GM12878 (cell line): Measurements from ENCODE around the gene YDJC. TPM values are rescaled to one million over a fixed set of nuclear protein-coding genes. Genes with fewer than 3 reads are reported as not detected.

Experiments used
- CBX3 ChIP-seq: fragments of 200-600 bp; sonication (generic); IDR thresholded peaks from 2 replicates; pipeline ENCODE4 v1.6.1; 2016; ENCODE audit warnings: low read depth, borderline replicate concordance
- CREM ChIP-seq: IDR thresholded peaks from 2 replicates; pipeline ENCODE4 v1.6.1; 2014; ENCODE audit warnings: antibody characterized with exemption, low read depth
- EZH2 ChIP-seq: IDR thresholded peaks from 2 replicates; pipeline ENCODE4 v1.6.1; 2012; ENCODE audit warnings: low read depth, mild to moderate bottlenecking, control low read depth, inconsistent platforms, low read length, borderline replicate concordance; ENCODE audit not compliant: control insufficient read depth
- KLF5 ChIP-seq: fragments of 450-650 bp; IDR thresholded peaks from 2 replicates; pipeline ENCODE4 v1.6.1; 2014; ENCODE audit warnings: mild to moderate bottlenecking; ENCODE audit not compliant: partially characterized antibody
- LARP7 ChIP-seq: fragments of 450-650 bp; IDR thresholded peaks from 2 replicates; pipeline ENCODE4 v1.6.1; 2017; ENCODE audit warnings: mild to moderate bottlenecking
- NFYB ChIP-seq: IDR thresholded peaks from 2 replicates; pipeline ENCODE4 v1.6.1; 2011; ENCODE audit warnings: low read depth, mild to moderate bottlenecking, low read length, improper control_type of control experiment, moderate library complexity; ENCODE audit not compliant: insufficient read depth
- NR2F1 ChIP-seq: fragments of 450-650 bp; conservative IDR thresholded peaks from 2 replicates; pipeline ENCODE4 v1.6.1; 2017; ENCODE audit warnings: mild to moderate bottlenecking
- PAX8 ChIP-seq: fragments of 450-650 bp; IDR thresholded peaks from 2 replicates; pipeline ENCODE4 v1.6.1; 2017; ENCODE audit warnings: mild to moderate bottlenecking, moderate library complexity
- POLR2A ChIP-seq: IDR thresholded peaks from 2 replicates; pipeline ENCODE4 v1.6.1; 2011; ENCODE audit warnings: low read depth, mild to moderate bottlenecking, low read length
- RAD51 ChIP-seq: fragments of 450-650 bp; IDR thresholded peaks from 2 replicates; pipeline ENCODE4 v1.6.1; 2016; ENCODE audit warnings: moderate library complexity, mild to moderate bottlenecking, inconsistent platforms
- RFX5 ChIP-seq: IDR thresholded peaks from 2 replicates; pipeline ENCODE4 v1.6.1; 2011; ENCODE audit warnings: low read depth, low read length, improper control_type of control experiment
- SREBF2 ChIP-seq: IDR thresholded peaks from 2 replicates; pipeline ENCODE4 v1.6.1; 2012; ENCODE audit warnings: mild to moderate bottlenecking, low read length
- SRF ChIP-seq, 2 experiments: IDR thresholded peaks; 2 replicates each; pipeline ENCODE4 v1.6.1; 2011; ENCODE audit warnings: low read depth in 2 of 2, low read length in 2 of 2, mild to moderate bottlenecking in 1 of 2, moderate library complexity in 1 of 2
- TCF12 ChIP-seq: IDR thresholded peaks from 2 replicates; pipeline ENCODE4 v1.6.1; 2011; ENCODE audit warnings: low read depth, mild to moderate bottlenecking, low read length
- ZNF384 ChIP-seq: IDR thresholded peaks from 2 replicates; pipeline ENCODE4 v1.6.1; 2012; ENCODE audit warnings: low read depth, mild to moderate bottlenecking, low read length, improper control_type of control experiment, borderline replicate concordance
- polyA plus RNA-seq, 11 experiments: library from polyadenylated mRNA; depleted of rRNA in 4 of 11; unstranded in 6 of 11; stranded (reverse) in 5 of 11; fragments of >200 nt; fragmentation: Nextera tagmentation in 4 of 11; fragmentation: Illumina TruSeq in 1 of 11; extraction: Ambion mirVana in 4 of 11; extraction: Trizol in 1 of 11; gene quantifications; 1 replicate in 1 of 11; 2 replicates in 10 of 11; pipeline versions ENCODE4 v1.2.1 to v1.2.3, GENCODE V29; 2011 to 2016; ENCODE audit warnings: inconsistent platforms in 2 of 11, missing spikeins in 2 of 11, low read depth in 1 of 11
- total RNA-seq, 4 experiments: library from RNA; depleted of rRNA in 3 of 4; stranded (reverse); fragments of >200 nt in 3 of 4; fragmentation: Illumina TruSeq in 1 of 4; extraction: Trizol in 1 of 4; gene quantifications; 2 replicates each; pipeline versions ENCODE4 v1.2.1 to v1.2.3, GENCODE V29; 2013 to 2021
- TF ChIP-seq, protein P1 (sequence below): fragments of 450-650 bp; IDR thresholded peaks from 2 replicates; pipeline ENCODE4 v1.6.1; 2017; ENCODE audit warnings: mild to moderate bottlenecking
- TF ChIP-seq, protein P2 (sequence below): IDR thresholded peaks from 2 replicates; pipeline ENCODE4 v1.6.1; 2012; ENCODE audit warnings: improper control_type of control experiment, low read depth, low read length; ENCODE audit not compliant: insufficient replicate concordance
- TF ChIP-seq, protein P3 (sequence below): IDR thresholded peaks from 2 replicates; pipeline ENCODE4 v1.6.1; 2011; ENCODE audit warnings: borderline replicate concordance, low read depth, mild to moderate bottlenecking, moderate library complexity, low read length; ENCODE audit not compliant: insufficient read depth, poor library complexity, severe bottlenecking
- TF ChIP-seq, protein P4 (sequence below): IDR thresholded peaks from 2 replicates; pipeline ENCODE4 v1.6.1; 2011; ENCODE audit warnings: low read depth, low read length, improper control_type of control experiment, borderline replicate concordance
- TF ChIP-seq, protein P5 (sequence below): fragments of 450-650 bp; IDR thresholded peaks from 2 replicates; pipeline ENCODE4 v1.6.1; 2016; ENCODE audit warnings: mild to moderate bottlenecking

Gene YDJC
- total and polyA plus RNA-seq, 10 of the 15 experiments (the other 5 are each of a cell fraction or from before 2014, with no cell fraction given): 1.00 to 77.6 (median 38.4) TPM

DNA sequence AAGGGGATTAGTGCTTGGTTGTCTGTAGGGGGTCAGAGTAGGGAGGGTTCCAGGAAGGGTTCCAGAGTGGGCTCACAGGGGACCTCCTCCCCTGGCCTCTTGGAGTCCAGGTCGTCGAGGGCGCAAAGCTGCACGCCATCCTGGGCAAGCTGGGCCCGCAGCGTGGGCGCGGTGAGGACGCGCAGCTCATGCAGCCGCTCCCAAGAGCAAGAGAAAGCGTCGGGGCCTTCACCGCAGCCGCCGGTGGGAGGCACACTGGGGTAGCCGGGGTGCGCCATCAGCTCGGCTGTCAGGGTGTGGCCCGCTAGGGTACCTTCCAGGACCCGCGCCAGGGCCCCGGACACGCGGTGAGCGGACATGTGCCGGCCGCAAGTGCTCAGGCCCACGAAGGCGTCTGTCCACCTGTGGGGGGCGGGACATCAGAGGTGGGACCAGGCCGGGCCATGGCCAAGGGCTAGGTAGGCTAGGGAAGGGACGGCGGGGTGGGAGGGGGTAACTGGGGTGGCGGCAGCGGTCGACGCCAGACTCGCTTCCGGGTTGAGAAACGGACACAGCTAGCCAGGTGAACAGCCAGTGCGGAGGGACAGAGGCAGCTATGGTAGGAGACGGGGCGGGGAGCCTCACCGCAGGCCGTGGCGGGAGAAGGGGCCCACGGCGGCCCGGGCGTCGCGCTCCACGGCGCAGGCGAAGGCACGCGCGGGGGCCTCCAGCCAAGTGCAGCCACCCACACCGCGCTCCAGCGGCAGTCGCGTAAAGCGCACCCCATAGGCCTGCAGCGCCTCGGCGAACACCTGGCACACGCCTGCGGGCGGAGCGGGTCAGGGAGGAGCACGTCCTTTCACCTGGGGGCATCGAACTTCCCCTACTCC, 1.2 kb downstream of the YDJC start (continued):
- TF ChIP-seq CBX3 (no peak), TCF12 (no peak), PAX8 (no peak), LARP7 (peak; percentile 70), CREM (no peak), NFYB (no peak), EZH2 (no peak), RAD51 (no peak), NR2F1 (0 out of 2 replicates have a peak, but pooled peaks have one; percentile 25), ZNF384 (no peak), SREBF2 (no peak), POLR2A (no peak), KLF5 (no peak), SRF (IDR thresholded peaks at IDR 0.05; ENCODE audit: low read depth in 2 of 2, low read length in 2 of 2) (no peak), RFX5 (no peak)
- TF ChIP-seq, protein P1, sequence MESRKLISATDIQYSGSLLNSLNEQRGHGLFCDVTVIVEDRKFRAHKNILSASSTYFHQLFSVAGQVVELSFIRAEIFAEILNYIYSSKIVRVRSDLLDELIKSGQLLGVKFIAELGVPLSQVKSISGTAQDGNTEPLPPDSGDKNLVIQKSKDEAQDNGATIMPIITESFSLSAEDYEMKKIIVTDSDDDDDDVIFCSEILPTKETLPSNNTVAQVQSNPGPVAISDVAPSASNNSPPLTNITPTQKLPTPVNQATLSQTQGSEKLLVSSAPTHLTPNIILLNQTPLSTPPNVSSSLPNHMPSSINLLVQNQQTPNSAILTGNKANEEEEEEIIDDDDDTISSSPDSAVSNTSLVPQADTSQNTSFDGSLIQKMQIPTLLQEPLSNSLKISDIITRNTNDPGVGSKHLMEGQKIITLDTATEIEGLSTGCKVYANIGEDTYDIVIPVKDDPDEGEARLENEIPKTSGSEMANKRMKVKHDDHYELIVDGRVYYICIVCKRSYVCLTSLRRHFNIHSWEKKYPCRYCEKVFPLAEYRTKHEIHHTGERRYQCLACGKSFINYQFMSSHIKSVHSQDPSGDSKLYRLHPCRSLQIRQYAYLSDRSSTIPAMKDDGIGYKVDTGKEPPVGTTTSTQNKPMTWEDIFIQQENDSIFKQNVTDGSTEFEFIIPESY: 0 out of 2 replicates have a peak, but pooled peaks have one; percentile 47
- TF ChIP-seq, protein P2, sequence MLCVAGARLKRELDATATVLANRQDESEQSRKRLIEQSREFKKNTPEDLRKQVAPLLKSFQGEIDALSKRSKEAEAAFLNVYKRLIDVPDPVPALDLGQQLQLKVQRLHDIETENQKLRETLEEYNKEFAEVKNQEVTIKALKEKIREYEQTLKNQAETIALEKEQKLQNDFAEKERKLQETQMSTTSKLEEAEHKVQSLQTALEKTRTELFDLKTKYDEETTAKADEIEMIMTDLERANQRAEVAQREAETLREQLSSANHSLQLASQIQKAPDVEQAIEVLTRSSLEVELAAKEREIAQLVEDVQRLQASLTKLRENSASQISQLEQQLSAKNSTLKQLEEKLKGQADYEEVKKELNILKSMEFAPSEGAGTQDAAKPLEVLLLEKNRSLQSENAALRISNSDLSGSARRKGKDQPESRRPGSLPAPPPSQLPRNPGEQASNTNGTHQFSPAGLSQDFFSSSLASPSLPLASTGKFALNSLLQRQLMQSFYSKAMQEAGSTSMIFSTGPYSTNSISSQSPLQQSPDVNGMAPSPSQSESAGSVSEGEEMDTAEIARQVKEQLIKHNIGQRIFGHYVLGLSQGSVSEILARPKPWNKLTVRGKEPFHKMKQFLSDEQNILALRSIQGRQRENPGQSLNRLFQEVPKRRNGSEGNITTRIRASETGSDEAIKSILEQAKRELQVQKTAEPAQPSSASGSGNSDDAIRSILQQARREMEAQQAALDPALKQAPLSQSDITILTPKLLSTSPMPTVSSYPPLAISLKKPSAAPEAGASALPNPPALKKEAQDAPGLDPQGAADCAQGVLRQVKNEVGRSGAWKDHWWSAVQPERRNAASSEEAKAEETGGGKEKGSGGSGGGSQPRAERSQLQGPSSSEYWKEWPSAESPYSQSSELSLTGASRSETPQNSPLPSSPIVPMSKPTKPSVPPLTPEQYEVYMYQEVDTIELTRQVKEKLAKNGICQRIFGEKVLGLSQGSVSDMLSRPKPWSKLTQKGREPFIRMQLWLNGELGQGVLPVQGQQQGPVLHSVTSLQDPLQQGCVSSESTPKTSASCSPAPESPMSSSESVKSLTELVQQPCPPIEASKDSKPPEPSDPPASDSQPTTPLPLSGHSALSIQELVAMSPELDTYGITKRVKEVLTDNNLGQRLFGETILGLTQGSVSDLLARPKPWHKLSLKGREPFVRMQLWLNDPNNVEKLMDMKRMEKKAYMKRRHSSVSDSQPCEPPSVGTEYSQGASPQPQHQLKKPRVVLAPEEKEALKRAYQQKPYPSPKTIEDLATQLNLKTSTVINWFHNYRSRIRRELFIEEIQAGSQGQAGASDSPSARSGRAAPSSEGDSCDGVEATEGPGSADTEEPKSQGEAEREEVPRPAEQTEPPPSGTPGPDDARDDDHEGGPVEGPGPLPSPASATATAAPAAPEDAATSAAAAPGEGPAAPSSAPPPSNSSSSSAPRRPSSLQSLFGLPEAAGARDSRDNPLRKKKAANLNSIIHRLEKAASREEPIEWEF: no peak
- TF ChIP-seq, protein P3, sequence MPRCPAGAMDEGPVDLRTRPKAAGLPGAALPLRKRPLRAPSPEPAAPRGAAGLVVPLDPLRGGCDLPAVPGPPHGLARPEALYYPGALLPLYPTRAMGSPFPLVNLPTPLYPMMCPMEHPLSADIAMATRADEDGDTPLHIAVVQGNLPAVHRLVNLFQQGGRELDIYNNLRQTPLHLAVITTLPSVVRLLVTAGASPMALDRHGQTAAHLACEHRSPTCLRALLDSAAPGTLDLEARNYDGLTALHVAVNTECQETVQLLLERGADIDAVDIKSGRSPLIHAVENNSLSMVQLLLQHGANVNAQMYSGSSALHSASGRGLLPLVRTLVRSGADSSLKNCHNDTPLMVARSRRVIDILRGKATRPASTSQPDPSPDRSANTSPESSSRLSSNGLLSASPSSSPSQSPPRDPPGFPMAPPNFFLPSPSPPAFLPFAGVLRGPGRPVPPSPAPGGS: peak; percentile 47
- TF ChIP-seq, protein P4, sequence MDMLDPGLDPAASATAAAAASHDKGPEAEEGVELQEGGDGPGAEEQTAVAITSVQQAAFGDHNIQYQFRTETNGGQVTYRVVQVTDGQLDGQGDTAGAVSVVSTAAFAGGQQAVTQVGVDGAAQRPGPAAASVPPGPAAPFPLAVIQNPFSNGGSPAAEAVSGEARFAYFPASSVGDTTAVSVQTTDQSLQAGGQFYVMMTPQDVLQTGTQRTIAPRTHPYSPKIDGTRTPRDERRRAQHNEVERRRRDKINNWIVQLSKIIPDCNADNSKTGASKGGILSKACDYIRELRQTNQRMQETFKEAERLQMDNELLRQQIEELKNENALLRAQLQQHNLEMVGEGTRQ: no peak
- TF ChIP-seq, protein P5, sequence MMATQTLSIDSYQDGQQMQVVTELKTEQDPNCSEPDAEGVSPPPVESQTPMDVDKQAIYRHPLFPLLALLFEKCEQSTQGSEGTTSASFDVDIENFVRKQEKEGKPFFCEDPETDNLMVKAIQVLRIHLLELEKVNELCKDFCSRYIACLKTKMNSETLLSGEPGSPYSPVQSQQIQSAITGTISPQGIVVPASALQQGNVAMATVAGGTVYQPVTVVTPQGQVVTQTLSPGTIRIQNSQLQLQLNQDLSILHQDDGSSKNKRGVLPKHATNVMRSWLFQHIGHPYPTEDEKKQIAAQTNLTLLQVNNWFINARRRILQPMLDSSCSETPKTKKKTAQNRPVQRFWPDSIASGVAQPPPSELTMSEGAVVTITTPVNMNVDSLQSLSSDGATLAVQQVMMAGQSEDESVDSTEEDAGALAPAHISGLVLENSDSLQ: no peak
